IPS-20b (cell line): ENCODE data around the gene TUBE1.

ENCODE experiments used
- H3K27ac ChIP-seq: one replicate; pipeline ENCODE4 v1.5.1; 2013; ENCODE audit warnings: low read length
- H3K27me3 ChIP-seq: 2 replicates; pipeline ENCODE4 v1.6.1; 2013; ENCODE audit warnings: mild to moderate bottlenecking, low read length, inconsistent platforms; ENCODE audit not compliant: insufficient read depth
- H3K36me3 ChIP-seq: 2 replicates; pipeline ENCODE4 v1.6.1; 2013; ENCODE audit warnings: low read depth, mild to moderate bottlenecking, inconsistent platforms, low read length, moderate library complexity; ENCODE audit not compliant: insufficient read depth
- H3K4me1 ChIP-seq: 2 replicates; pipeline ENCODE4 v1.6.1; 2013; ENCODE audit warnings: mild to moderate bottlenecking, control low read depth, inconsistent platforms, low read length, moderate library complexity; ENCODE audit not compliant: insufficient read depth
- H3K4me3 ChIP-seq: 2 replicates; pipeline ENCODE4 v1.5.1; 2013; ENCODE audit warnings: mild to moderate bottlenecking, low read length, inconsistent platforms
- H3K9ac ChIP-seq: 2 replicates; pipeline ENCODE4 v1.6.1; 2013; ENCODE audit warnings: low read depth, mild to moderate bottlenecking, inconsistent platforms, low read length, moderate library complexity
- H3K9me3 ChIP-seq: 2 replicates; pipeline ENCODE4 v1.6.1; 2013; ENCODE audit warnings: mild to moderate bottlenecking, low read depth, low read length, inconsistent platforms; ENCODE audit not compliant: insufficient read depth

Gene TUBE1

DNA sequence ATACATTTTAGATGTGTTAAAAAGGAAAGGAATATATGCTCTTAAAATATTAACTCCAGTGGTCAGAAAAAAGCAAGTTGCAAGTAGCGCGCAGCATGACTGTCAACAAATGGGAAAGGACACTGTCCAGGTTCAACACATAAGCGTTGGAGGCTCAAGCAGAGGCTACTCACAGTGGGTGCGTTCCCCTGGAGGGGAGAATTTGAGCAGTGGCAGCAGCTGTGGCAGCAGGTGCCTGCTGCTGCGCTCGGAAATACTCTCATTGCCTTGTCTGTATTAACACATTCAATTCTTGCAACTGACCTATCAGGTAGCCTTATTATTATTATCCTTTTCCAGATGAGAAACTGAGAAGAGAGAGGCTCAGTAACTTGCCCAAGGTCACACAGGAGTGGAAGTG is 55.3 kb downstream of the TUBE1 start:
- Histone ChIP-seq H3K4me3 (no peak overlapping the region), H3K36me3 (no peaks in the 10 kb centered on the region), H3K27ac (no peak overlapping the region), H3K4me1 (0 out of 2 replicates have a peak, but pooled peaks cover 3% of the 10 kb centered on the region), H3K9ac (no peak overlapping the region), H3K9me3 (no peaks in the 10 kb centered on the region), H3K27me3 (no peaks in the 10 kb centered on the region)

DNA sequence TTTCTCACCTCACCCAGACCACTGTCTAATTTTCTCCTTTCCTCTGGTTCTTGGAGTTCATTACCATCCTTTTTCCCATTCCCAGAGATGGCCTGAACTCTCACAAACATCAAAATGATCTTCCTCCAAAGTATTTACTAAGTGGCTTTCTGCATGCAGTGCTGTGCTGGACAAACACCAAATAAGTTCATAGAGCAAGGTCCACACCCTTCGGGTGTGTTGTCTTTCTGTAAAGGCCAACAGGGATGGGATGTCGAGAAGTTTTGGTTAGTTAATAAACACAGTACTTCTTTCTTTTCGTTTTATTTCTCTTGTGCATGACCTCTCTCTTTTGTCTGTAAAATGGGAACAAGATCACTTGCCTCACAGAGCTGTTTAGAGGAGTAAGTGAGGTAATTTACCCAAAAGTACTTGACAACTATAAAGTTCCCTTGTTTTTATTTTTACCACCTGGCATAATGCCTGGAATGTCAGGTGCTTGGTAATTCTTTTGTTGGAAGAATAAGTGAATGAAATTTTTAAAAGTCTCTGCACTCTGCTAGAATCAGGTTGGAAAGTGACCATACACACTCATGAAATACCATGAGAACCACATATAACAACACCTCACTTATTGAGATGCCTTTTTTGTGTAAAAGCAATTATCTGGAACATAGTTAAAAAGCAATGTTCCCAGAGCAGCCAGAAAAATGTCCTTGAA is 56.2 kb downstream of the TUBE1 start:
- Histone ChIP-seq H3K4me1 (0 out of 2 replicates have a peak, but pooled peaks cover 3% of the 10 kb centered on the region), H3K27me3 (no peaks in the 10 kb centered on the region), H3K9ac (no peak overlapping the region), H3K9me3 (no peaks in the 10 kb centered on the region), H3K36me3 (no peaks in the 10 kb centered on the region), H3K4me3 (no peak overlapping the region), H3K27ac (no peak overlapping the region)

DNA sequence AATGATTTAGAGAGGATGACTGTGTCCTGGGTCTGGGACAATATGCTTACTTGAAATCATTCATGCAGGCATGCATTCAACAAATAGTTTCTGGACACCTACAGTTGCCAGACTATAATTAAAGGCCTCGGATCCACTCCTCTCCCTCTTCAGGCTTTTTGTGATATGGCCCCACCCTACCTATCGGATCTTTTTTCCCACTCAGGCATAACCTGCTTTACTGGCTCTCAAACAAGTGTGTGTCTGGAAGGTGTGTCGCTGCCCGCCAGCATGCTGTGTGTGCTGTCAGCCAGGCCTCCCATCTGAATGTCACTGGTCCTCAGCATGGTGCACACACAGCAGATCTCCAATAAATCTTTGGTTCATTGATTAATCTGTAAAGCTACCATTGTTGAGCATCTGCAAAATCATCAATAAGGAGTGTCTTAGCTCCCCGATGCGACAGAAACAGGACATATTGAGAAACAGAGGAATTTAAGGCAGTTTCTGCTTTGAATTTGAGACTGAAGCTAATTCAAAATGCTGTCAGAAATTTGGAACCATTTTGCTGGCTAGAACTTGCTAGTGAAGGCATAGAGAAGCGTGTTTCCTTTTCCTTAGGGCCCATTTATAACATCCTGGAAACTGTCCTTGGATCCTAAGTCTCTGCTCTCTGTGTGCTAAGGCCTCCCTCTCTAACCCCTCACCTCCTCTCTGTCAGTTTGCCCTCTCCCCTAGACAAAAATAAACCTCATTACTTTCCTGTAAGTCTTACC is 56.9 kb downstream of the TUBE1 start:
- Histone ChIP-seq H3K4me1 (0 out of 2 replicates have a peak, but pooled peaks cover 3% of the 10 kb centered on the region), H3K36me3 (no peaks in the 10 kb centered on the region), H3K27me3 (no peaks in the 10 kb centered on the region), H3K9ac (no peak overlapping the region), H3K9me3 (no peaks in the 10 kb centered on the region), H3K27ac (no peak overlapping the region), H3K4me3 (no peak overlapping the region)

DNA sequence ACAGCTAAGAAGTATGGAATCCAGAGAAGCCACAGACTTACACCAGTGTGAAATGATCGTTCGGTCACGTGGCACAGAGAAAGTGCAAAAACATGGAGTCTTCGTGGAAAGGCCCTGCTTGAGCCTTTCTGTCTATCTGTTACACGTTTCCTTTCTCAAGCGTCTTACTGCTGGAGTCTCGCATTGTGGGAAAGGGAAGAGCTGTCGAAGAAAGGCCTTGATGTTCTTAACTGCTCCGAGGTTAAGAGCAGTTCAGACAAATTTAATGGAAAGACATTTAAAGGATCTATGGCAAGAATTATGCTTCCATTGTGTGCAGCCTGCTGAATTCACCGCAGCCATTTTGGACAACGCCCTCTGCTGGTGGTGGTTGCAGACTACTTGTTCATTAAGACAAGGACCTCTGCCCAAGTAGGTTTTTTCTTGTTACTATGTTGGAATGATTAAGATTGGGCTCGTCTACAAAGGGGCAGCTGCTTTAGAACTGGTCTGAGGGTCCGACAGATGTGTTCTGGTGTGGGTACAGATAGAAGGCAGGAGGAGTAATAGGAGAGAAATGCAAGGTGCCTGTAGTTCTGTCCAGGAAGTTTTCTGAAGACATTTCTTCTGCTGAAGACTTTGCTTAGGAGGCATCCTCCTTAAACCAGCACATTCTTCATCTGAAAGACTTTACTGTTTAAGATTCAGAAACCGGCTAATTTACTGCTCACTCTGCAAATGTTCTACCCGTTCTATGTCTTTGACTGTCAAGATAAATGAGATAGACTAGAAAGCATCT is 58.0 kb downstream of the TUBE1 start:
- no peaks in the 10 kb centered on the region for H3K9me3 ChIP-seq
- no peak overlapping the region for H3K4me3 ChIP-seq
- no peak overlapping the region for H3K9ac ChIP-seq
- no peak overlapping the region for H3K27ac ChIP-seq
- no peaks in the 10 kb centered on the region for H3K36me3 ChIP-seq
- H3K27me3 ChIP-seq = no peaks in the 10 kb centered on the region
- H3K4me1 ChIP-seq = 0 out of 2 replicates have a peak, but pooled peaks cover 3% of the 10 kb centered on the region

DNA sequence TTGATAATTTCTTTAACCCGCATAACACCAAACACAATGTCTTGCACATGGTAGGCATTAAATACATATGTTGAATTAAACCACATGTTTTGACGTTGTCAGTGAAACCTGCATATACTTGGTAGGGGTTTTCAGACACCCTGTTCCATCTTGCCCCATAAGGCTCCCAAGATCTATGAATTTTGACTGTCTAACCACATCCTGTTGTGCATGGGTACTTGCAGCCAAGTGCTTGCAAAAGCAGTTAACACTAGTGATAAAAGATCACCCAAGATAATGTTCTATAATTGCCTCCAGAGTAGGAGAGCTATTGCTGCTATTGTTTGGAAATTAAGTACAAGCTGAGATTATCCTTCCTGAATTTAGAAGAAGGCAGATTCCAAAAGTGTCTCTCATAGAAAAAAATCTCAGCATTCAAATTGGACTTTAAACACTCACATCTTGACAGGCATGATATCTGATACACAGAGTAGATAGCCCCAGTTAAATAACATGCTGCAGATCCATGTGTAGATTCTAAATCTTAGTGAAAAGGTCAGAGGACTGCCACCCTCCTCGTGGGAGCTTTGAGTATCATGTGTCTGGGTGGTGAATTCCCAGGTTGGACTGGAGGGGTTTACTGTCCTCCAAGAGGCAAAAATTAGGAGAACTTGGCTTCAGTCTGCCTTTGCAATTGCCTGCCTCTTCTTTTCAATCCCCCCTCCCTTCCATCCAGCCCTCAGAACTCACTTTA is 59.2 kb downstream of the TUBE1 start:
- Histone ChIP-seq H3K36me3 (no peaks in the 10 kb centered on the region), H3K9me3 (no peaks in the 10 kb centered on the region), H3K4me3 (no peak overlapping the region), H3K9ac (no peak overlapping the region), H3K4me1 (no peaks in the 10 kb centered on the region), H3K27me3 (no peaks in the 10 kb centered on the region), H3K27ac (no peak overlapping the region)

DNA sequence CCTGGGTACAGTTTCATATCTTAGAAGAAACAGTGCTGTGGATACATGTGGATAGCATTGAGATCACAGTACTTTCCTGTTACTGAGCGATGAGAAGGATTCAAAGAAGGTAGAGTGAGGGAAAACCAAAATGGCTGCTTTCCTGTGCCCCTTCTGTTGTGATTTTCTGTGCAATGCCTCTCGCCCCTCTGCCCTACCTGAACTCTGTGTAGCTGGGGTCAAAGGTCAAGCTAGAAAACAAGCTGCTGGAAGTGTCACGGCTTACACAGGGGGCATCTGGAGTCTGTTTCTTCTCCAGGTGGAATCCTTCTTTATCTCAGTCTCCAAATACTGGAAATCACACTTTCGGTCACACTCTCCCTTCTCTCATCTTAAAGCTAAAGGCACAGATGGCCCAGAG is 60.3 kb downstream of the TUBE1 start:
- no peak overlapping the region for H3K4me3 ChIP-seq
- no peaks in the 10 kb centered on the region for H3K4me1 ChIP-seq
- no peak overlapping the region for H3K9ac ChIP-seq
- no peak overlapping the region for H3K27ac ChIP-seq
- no peaks in the 10 kb centered on the region for H3K36me3 ChIP-seq
- H3K27me3 ChIP-seq = no peaks in the 10 kb centered on the region
- H3K9me3 ChIP-seq = no peaks in the 10 kb centered on the region

DNA sequence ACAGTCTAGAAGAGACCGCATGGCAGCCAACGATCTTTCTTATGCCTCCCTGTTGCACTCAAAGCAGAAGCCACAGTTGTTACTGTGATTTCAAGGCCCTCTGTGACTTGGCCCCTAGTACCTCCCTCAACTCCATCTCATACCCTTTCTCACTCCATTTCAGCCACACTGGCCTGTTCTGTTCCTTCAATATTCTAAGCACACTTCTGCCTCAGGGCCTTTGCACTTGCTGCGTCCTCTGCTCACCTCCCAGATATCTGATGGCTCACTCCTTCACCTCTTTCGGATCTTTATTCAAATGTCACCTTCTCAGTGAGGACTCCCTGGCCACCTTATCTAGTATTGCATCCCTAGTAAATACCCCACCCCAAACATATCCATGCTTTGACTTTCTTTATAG is 62.8 kb downstream of the TUBE1 start:
- no peaks in the 10 kb centered on the region for H3K36me3 ChIP-seq
- H3K4me1 ChIP-seq = no peaks in the 10 kb centered on the region
- no peak overlapping the region for H3K27ac ChIP-seq
- no peak overlapping the region for H3K4me3 ChIP-seq
- H3K27me3 ChIP-seq = no peaks in the 10 kb centered on the region
- no peak overlapping the region for H3K9ac ChIP-seq
- H3K9me3 ChIP-seq = no peaks in the 10 kb centered on the region

DNA sequence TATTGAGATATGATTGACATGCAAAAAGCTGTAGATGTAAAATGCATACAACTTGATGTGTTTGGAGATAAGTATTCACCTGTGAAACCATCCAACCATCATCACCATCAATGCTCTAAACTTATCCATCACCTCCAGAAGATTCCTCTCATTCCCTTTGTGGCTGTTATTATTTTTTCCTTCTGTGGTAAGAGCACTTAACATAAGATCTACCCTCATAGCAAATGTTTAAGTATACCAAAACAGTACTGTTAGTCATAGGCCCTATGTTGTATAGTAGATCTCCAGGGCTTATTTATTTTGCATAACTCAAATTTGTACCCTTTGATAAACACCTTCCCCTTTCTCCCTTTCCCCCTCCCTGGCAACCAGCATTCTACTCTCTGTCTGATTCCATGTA is 64.5 kb downstream of the TUBE1 start:
- H3K27me3 ChIP-seq = no peaks in the 10 kb centered on the region
- no peak overlapping the region for H3K9ac ChIP-seq
- no peak overlapping the region for H3K27ac ChIP-seq
- H3K4me1 ChIP-seq = no peaks in the 10 kb centered on the region
- H3K4me3 ChIP-seq = no peak overlapping the region
- H3K36me3 ChIP-seq = no peaks in the 10 kb centered on the region
- no peaks in the 10 kb centered on the region for H3K9me3 ChIP-seq

DNA sequence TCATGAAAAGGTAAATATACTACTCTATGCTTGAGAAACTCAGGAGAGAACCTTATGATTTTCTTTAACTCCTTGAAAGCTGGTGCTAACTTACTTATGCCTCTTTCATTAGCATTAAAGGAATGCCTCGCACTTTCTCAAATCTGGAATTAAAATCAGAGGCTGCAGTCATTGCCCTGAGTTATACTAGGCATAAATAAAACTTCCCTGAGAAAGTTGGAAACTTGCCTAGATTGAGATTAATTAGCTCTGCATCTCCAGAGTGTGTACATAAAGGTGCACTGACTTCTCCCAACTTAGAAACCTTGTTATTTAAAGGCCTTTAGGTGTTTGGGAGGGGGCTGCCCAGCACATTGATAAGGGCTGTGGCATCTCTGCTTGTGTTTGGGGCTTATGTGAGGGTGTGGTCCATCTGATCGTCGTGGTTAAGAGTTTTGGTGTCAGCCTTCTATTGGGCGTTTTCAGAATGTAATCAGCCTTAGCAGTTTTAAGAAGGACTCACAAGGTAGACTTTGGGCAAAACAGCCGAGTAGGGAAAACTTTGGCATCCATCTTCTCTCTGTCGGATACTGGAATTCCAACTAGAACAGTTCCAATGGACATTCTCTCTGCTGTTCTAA is 65.5 kb downstream of the TUBE1 start:
- Histone ChIP-seq H3K36me3 (no peaks in the 10 kb centered on the region), H3K4me1 (no peaks in the 10 kb centered on the region), H3K4me3 (no peak overlapping the region), H3K27me3 (no peaks in the 10 kb centered on the region), H3K27ac (no peak overlapping the region), H3K9me3 (no peaks in the 10 kb centered on the region), H3K9ac (no peak overlapping the region)
